ENCODE measurements around the gene ACER1.
"Not testable (repeated sequence)": the region's sequence is repeated elsewhere in the genome, so short reads cannot be mapped to it uniquely, and the experiment has no call there.

Gene ACER1

DNA sequence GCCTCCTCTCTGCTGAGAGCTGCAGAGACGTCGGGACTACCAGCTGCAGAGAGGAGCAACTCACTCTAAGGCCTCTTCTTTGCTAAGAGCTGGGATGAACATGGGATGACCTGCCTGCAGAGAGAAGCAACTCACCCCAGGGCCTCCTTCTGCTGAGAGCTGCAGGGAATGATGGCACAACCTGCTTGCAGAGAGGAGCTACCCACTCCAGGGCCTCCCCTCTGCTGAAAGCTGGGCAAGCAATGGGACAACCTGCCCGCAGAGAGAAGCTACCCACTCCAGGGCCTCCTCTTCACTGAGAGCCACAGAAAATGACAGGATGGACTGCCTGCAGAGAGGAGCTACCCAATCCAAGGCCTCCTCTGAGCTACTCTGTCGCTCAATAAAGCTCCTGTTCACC, 46.7 kb downstream of the ACER1 start:
- DNase-seq, result no peak

DNA sequence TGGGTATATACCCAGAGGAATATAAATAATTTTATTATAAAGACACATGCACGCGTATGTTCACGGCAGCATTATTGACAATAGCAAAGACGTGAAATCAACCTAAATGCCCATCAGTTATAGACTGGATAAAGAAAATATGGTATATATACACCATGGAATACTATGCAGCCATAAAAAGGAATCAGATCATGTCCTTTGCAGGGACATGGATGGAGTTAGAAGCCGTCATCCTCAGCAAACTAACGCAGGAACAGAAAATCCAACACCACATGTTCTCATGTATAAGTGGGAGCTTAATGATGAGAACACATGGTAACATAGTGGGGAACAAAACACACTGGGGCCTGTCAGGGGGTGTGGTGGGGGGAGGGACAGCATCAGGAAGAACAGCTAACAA, 51.0 kb downstream of the ACER1 start:
- not testable (repeated sequence) for DNase-seq

DNA sequence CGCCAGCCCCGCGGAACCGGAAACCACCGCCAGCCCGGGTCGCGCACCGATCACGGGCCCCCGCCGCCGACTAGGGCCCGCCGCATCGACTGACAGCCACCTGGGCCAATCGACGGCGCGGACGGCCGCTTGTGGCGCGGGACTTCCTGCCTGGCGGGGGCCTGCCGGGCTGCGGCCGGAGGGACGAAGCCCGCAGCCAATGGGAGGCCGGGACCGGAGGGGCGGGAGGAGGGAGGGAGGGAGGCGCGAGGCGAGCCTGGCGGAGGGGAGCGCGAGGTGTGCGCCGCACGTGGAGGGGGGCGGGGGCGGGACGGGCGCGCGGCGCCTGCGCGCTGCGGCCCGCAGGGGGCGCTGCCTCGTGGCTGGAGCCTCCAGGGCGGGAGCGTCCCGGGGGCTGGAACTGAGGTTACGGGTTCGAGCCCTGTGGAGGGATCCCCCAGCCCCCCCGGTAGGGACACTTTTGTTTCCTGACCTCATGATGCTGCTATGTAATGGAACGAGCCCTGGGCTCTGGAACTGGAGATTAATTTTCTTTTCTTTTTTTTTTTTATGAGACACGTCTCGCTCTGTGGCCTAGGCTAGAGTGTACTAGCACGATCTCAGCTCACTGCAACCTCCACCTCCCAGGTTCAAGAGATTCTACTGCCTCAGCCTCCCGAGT, 53.4 kb downstream of the ACER1 start, which contains the start of gene MLLT1:
Gene MLLT1 (minus strand): TSS at position 45 of the 661 bp plus-strand sequence. CDS start 191 bp downstream, outside the sequence.
- peak; percentile 93 to 97 for DNase-seq

DNA sequence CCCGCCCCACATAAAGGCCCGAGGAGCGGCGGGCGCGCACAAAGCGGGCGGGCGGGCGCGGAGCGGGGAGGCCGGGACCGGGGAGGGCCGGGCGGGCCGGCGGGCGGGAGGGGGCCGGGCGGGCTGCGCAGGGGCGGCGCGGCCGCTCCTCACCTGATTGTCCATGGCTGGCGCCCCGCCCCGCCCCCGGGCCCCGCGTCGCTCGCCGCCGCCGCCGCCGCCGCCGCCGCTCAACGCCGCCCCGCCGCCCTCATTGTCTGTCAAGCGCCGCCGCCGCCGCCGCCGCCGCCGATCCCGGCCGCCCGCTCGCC, 53.8 kb downstream of the ACER1 start:
- no peak for DNase-seq

- DNase-seq, result no peak
Measured at GRCh38 chr19:6278740-6279619, 54.4 kb downstream of the ACER1 start.

DNA sequence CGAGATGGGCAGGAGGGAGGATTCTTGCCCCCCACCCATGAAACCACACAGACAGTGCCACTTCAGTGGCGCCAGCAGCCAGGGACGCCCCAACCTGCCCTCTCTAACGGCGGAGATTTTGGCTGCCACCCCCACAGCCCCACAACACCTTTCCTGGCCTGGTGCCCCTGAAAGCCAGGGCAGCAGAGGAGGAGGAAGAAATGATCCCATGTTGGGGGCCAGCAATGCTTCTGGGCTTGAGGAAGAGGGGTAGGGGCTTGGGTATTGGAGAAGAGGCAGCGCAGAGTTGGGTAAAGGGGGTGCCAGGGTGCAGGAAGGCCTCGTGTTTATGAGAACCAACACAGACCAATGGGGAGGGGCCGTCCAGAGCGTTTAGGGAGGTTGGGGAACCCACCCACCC, 55.4 kb downstream of the ACER1 start:
- DNase-seq, result no peak

GRCh38 chr19:6276447-6276846, 57.0 kb downstream of the ACER1 start:
- DNase-seq, result no peak

DNA sequence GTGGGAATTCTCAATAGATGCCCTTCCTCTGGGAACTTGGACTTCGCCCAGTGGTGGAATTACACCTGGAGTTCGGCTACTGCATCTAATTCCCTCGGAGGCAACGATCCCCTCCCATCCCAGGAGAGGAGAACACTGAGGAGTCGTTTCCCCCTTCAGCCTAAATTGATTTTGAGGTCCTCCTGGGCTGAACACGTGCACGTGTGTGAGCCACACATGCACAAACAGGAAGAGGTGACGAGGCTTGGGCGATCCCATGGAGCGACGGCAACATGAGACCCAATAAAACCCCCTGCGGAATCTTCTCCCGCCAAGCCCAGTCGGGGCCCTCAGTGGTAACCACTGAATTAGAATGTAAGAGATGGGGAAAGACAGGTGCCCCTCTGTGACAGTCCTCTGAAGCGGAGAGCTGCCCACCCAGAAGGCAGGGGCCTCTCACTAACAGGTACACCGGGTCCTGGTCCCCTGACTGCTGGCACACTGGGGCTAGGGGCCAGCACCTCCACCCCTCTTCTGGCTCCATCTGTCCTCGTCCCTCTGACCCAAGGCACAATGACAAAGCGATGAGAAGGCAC, 58.2 kb downstream of the ACER1 start:
- DNase-seq, result no peak

DNA sequence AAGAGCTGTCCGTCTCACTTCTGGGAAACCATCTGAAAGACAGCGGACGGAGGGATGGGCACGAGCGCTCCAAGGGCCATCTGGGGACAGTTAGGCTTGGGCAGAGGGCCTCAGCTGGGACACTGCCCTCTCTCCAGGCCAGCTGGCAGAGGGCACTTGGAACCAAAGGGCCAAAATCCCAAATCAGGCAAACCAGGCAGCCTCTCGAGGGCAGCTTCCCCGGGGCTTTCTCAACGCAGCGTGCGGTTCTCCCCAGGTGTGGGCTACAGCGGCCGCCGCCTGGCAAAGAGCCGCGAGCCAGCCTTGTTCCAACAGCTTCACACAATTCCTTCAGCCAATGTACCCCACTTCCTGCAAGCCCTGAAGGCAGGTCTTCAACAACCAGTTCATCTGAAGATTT, 58.7 kb downstream of the ACER1 start:
- DNase-seq, result no peak

DNA sequence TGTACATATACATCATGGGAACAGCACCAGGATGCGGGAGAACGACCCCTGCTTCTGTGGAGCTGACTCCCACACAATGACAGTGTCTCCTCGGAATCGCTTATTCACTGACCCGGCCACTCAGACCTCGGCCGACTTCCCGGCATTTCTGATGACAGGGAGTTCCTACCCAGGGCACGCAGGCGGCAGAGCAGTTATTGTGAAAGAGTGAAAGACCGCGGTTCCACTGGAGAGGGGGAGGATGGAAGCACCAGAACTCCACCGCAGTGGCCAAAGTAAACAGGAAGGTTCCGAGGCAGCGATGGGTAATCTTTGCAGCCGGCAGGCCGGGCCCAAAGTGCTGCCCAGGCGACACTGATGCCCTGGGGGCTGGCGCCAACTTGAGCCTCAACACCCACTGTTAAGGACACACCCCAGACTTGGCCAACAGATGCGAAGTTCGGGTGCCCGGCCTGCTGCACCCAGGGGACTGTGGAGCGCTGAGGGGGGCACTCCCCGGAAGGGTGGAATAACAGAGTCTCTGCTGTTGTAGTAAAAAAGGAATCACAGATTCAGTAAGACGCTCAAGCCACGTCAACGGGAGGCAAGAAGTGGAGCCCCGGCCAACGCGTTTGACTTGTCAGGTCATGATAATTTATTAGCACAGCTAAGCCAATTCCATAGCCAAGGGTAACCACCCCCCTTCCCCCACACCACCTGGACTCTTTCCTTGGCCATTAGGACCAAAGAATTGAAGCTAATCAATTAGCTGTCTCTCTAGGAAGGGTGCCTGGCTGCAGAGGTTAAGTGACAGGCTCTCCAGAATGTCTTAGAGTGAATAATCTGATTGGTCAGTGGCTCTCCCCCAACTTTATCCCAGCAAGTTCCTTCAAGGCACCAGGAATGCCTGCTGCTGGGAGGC, 59.5 kb downstream of the ACER1 start:
- no peak for DNase-seq

- DNase-seq, result no peak
Measured at GRCh38 chr19:6272913-6273600, 60.4 kb downstream of the ACER1 start.

- DNase-seq, result no peak
Measured at GRCh38 chr19:6272411-6272791, 61.0 kb downstream of the ACER1 start.

- peak; percentile 39 to 71 for DNase-seq
Measured at GRCh38 chr19:6271721-6272410, 61.5 kb downstream of the ACER1 start.

DNA sequence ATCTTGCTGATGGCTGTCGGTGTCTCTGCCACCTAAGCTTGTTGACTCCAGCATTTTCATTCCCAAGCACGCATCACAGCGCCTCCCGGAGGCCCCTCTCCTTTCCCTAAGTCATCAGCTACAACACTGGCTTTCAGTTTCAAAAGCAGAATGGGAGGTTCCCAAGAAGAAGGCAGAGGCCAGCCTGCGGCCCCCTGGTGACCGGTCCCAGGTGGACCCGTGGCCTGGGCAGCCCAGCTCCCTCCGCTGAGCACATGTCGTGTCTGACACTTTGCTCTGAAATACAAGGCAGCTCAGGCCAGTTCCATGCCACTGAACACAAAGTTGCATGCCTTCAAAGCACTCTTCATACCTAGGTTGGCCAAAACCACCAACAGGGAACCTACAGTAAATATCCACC, 62.2 kb downstream of the ACER1 start:
- no peak for DNase-seq

DNA sequence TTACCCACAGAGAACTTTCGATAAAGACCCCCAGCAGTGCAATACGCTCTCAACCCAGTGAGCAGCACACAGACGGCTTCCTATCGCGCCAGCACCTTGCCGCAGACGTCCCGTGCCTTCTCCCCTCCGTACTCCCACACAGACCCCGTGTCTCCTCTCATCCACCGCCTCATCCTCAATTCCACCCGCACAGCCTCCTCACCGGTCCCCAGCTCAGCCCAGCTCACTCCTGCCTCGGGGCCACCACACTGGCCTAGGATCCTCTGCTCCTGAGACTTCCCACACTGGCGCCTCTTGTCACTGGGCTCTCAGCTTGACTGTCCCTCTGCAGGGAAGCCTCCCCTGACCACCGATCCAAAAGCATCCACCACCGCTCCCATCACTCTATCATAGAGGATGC, 62.6 kb downstream of the ACER1 start:
- no peak for DNase-seq

DNA sequence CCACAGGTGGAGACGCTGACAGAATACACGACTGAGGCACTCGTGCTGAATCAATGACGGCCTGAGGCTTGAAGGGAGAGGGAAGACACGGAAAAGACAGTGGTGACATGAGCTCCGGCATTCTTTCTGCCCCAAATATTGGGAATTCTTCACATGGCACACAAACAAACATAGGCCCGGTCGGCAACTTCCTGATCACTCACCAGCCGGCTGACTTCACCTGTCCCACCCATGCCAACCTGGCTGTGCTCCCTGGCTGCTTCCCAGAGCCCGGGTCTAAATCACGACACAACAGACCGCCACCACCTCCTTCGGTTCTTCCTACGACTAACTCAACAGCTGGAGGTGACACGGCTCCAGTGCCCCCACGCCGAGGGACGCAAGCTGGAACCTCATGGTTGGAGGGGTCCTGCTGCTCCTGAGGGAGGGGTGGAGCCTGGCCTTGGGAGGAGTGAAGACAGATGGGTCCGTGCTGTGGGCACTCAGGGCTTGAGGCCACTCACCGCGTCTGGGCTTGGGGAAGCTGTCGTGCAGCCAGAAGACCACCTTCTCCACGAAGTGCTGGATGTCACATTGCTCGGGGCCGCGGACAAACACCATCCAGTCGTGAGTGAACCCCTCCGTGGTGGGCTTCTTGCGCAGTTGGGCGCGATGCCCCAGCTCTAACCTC, 63.2 kb downstream of the ACER1 start:
- DNase-seq, result no peak

GRCh38 chr19:6269101-6269886, 64.1 kb downstream of the ACER1 start:
- no peak for DNase-seq

DNA sequence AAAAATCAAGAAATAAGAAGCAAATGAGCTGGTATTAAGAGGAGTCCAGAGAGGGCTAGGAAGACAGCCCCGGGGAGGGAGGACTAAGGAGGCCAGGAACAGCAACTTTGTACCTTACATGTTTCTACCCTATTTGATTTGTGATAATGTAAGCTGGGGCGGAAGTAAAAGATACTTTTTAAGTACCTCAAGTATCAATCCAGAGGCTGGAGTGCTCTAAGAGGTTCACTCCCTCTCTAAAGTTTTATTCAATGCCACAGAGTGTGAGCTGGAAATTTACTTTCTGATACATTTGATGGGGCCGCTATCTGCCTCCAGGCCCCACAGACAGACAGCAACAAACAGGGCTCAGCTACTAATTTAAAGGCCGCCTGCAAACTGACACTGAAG, 65.0 kb downstream of the ACER1 start:
- DNase-seq, result no peak

GRCh38 chr19:6267552-6268381, 65.6 kb downstream of the ACER1 start:
- DNase-seq, result no peak

Measured in NCI-H2081 (cell line).